Parathyroid adenoma (tissue), 2 donors: ENCODE data around the gene NAA40.

Experiments
- H2AFZ ChIP-seq: fragments of 300-600 bp; sonication (generic); one replicate; pipeline ENCODE4 v1.7.0; 2017; ENCODE audit warnings: antibody characterized with exemption, mild to moderate bottlenecking
- H3K27ac ChIP-seq: fragments of 300-600 bp; sonication (generic); one replicate; pipeline ENCODE4 v1.7.0; 2017
- H3K27me3 ChIP-seq: fragments of 300-600 bp; sonication (generic); one replicate; pipeline ENCODE4 v1.7.0; 2017; ENCODE audit warnings: low read length; ENCODE audit not compliant: control insufficient read depth, insufficient read depth
- H3K36me3 ChIP-seq: fragments of 300-600 bp; sonication (generic); one replicate; pipeline ENCODE4 v1.7.0; 2017; ENCODE audit warnings: low read length; ENCODE audit not compliant: control insufficient read depth, insufficient read depth
- H3K4me1 ChIP-seq: fragments of 300-600 bp; sonication (generic); one replicate; pipeline ENCODE4 v1.7.0; 2017; ENCODE audit warnings: control low read depth
- H3K4me2 ChIP-seq: fragments of 300-600 bp; sonication (generic); one replicate; pipeline ENCODE4 v1.7.0; 2017; ENCODE audit warnings: low read length
- H3K4me3 ChIP-seq: fragments of 300-600 bp; sonication (generic); one replicate; pipeline ENCODE4 v1.7.0; 2017; ENCODE audit warnings: low read depth, low read length
- H3K79me2 ChIP-seq: fragments of 300-600 bp; sonication (generic); one replicate; pipeline ENCODE4 v1.7.0; 2017; ENCODE audit warnings: control low read depth
- H3K9ac ChIP-seq: fragments of 300-600 bp; sonication (generic); one replicate; pipeline ENCODE4 v1.7.0; 2017; ENCODE audit warnings: mild to moderate bottlenecking
- H3K9me3 ChIP-seq: fragments of 300-600 bp; sonication (generic); one replicate; pipeline ENCODE4 v1.7.0; 2017; ENCODE audit warnings: low read length; ENCODE audit not compliant: control insufficient read depth
- CTCF ChIP-seq: fragments of 300-600 bp; sonication (generic); IDR thresholded peaks from one replicate; pipeline ENCODE4 v1.7.0; 2017; ENCODE audit warnings: antibody characterized with exemption, mild to moderate bottlenecking
- donor health status: primary hyperparathyroidism.

The NAA40 gene

DNA sequence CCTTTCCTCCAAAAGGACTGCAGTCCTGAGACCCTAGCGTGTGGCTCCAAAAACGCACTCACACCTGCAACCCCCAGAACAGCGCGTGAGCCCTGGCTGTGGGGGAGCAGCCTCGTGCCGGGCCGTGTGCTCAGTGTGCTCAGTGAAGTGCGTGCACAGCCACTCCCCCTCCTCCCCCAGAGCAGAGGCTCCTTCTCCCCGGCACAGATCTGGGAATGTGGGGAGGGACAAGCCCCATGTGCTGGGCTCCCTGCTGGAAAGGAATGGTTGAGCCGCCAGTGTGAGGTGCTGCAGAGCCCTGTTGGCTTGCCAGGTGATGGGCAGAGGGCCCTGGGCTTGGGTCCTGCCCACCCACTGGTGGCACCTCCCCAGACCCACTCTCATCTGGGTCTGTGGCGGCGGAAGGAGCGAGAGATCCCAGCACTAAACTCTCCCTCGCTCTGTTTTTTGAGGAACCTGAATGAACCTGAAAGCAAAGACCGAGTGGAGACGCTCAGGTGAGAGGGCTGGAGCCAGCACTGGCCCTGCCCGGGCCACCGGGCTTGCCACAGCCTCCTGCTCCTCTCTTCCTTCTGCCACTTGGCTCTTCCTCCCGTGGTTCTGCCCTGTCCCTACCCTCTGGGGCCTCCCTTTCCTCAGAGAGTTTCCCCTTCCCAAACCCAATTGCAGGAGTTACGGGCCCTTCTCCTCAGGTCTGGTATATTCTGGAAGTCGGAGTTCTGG is 30.8 kb upstream of the NAA40 start:
- no peak overlapping the region for H3K27ac ChIP-seq
- no peak overlapping the region for H3K4me3 ChIP-seq
- no peak overlapping the region for H3K9ac ChIP-seq
- no peaks in the 10 kb centered on the region for H3K4me1 ChIP-seq
- H3K36me3 ChIP-seq, result no peaks in the 10 kb centered on the region
- no peaks in the 10 kb centered on the region for H3K9me3 ChIP-seq
- no peaks in the 10 kb centered on the region for H3K27me3 ChIP-seq
- H2AFZ ChIP-seq, result no peak overlapping the region
- TF ChIP-seq CTCF, result no peak
- no peaks in the 10 kb centered on the region for H3K79me2 ChIP-seq
- no peak overlapping the region for H3K4me2 ChIP-seq

GRCh38 chr11:63908631-63909401 is 30.0 kb upstream of the NAA40 start:
- Histone ChIP-seq H3K27ac (no peak overlapping the region), H3K4me3 (no peak overlapping the region), H3K4me2 (no peak overlapping the region), H3K27me3 (no peaks in the 10 kb centered on the region), H3K9me3 (no peaks in the 10 kb centered on the region), H3K4me1 (no peaks in the 10 kb centered on the region), H3K36me3 (no peaks in the 10 kb centered on the region), H3K9ac (no peak overlapping the region), H2AFZ (no peak overlapping the region), H3K79me2 (no peaks in the 10 kb centered on the region)
- TF ChIP-seq CTCF, result no peak

DNA sequence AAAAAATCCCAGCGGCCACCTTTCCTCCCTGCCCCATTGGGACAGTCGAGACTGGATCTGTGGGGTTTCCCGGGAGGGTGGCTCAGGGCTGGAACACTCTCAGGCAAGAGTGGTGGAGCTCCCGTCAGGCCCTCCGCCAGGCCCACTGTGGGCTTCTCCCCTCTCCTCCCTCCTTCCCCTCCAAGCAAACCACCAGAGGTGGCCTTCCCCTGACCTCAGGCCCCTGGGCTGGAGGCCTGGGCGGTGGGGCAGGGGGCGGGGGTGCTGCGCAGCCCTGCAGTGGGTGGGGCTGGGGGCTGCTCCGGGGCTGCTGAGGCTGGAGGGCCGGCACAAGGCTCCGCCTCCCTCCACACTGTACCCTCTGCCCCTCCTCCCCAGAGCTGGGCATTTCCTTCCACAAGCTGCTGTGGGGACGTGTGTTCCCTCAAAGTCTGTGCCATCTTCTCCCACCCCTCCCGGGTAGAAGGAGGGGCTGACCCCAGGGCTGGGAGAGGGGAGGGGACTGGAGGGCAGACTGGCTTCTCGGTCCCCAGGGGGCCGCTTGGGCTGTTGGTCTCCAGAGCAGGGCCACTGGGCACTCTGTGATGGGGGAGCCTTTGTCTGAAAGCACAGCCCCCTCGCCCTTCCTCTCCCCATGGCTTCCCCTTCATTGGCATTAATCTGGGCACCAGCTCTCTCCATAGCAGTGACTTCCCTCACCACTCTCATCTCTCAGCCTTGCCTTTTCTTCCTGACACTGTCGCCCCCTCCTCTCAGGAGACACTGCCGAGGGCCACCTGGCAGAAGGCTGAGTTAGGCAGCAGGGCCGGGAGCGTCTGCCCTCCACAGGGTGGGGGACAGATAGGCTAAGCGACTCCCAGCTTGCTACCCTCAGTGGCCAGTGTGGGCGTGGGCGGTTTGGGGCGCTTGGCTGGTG is 29.0 kb upstream of the NAA40 start:
- no peak overlapping the region for H3K4me2 ChIP-seq
- no peaks in the 10 kb centered on the region for H3K4me1 ChIP-seq
- H3K27me3 ChIP-seq, result no peaks in the 10 kb centered on the region
- no peak for TF ChIP-seq CTCF
- H3K27ac ChIP-seq, result no peak overlapping the region
- H3K79me2 ChIP-seq, result no peaks in the 10 kb centered on the region
- H3K4me3 ChIP-seq, result no peak overlapping the region
- H3K9me3 ChIP-seq, result no peaks in the 10 kb centered on the region
- no peak overlapping the region for H2AFZ ChIP-seq
- no peak overlapping the region for H3K9ac ChIP-seq
- no peaks in the 10 kb centered on the region for H3K36me3 ChIP-seq

- H2AFZ ChIP-seq, result no peak overlapping the region
- no peaks in the 10 kb centered on the region for H3K79me2 ChIP-seq
- no peaks in the 10 kb centered on the region for H3K36me3 ChIP-seq
- TF ChIP-seq CTCF, result no peak
- H3K27ac ChIP-seq, result no peak overlapping the region
- H3K4me3 ChIP-seq, result no peak overlapping the region
- no peak overlapping the region for H3K9ac ChIP-seq
- no peaks in the 10 kb centered on the region for H3K4me1 ChIP-seq
- no peaks in the 10 kb centered on the region for H3K9me3 ChIP-seq
- H3K4me2 ChIP-seq, result no peak overlapping the region
- no peaks in the 10 kb centered on the region for H3K27me3 ChIP-seq
These were observed 28.1 kb upstream of the NAA40 start for GRCh38 chr11:63910675-63911074.
